WERI-Rb-1 (cell line): Measurements from ENCODE around the gene OTOS.
A peak's percentile ranks its signal among the peaks of the same experiment; 100 is the strongest.

Experiments
- DNase-seq: peaks from one replicate; pipeline ENCODE4 v3.0.0-alpha.2; 2020
- H3K27ac ChIP-seq: fragments of 250-450 bp; sonication (Bioruptor Pico); 2 replicates; pipeline ENCODE4 v1.5.1; 2020; ENCODE audit warnings: mild to moderate bottlenecking, moderate library complexity
- H3K27me3 ChIP-seq: fragments of 250-450 bp; sonication (Bioruptor Pico); 2 replicates; pipeline ENCODE4 v1.5.1; 2021; ENCODE audit warnings: mild to moderate bottlenecking, low read depth, moderate library complexity; ENCODE audit not compliant: insufficient read depth, severe bottlenecking
- H3K36me3 ChIP-seq: fragments of 250-450 bp; sonication (Bioruptor Pico); 2 replicates; pipeline ENCODE4 v1.5.1; 2020; ENCODE audit warnings: mild to moderate bottlenecking, moderate library complexity
- H3K4me3 ChIP-seq: 2 replicates; pipeline ENCODE4 v1.5.1; 2011; ENCODE audit warnings: low read depth, mild to moderate bottlenecking, control low read depth, low read length
- H3K9me3 ChIP-seq: fragments of 250-450 bp; sonication (Bioruptor Pico); 2 replicates; pipeline ENCODE4 v1.5.1; 2021; ENCODE audit warnings: mild to moderate bottlenecking, moderate library complexity; ENCODE audit not compliant: severe bottlenecking
- TF ChIP-seq, protein P1 (sequence below): IDR thresholded peaks from 2 replicates; pipeline ENCODE4 v1.5.1; 2011; ENCODE audit warnings: low read depth, mild to moderate bottlenecking, control low read depth, inconsistent platforms, low read length

Gene OTOS

DNA sequence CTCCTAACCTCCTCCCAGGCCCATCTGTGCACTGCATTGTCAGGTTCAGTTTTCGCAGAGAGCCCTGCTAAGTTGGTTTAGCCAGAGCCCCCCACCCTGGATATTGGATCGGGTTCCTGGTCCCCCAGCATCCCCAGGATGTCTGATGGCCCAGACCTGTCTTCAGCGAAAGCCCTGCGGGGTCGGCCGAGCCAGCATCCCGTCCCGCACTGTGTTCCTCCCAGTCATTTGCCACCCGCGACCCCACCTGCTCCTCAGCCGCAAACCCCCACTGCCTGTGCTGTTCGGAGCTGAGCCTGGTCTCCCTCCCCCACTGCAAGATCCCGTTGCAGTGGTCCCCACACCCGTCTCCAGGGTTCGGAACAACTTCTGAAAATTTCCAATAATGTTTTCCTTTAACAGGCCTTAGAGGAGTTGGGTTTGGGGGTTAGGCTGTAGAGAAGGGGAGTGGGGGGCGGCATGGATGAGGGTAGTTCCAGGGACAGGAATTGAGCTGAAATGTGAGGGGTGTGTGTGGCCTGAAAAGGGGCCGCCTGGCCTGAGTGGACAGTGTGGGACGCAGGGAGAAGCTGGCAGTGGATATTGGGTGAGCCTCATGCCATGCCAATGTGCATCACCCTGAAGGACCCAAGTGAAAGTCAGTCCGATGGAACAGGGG is 2.7 kb downstream of the OTOS start:
- no peak overlapping the region for H3K27ac ChIP-seq
- peaks cover 11% of the 10 kb centered on the region for H3K36me3 ChIP-seq
- H3K4me3 ChIP-seq = no peak overlapping the region
- H3K27me3 ChIP-seq = peaks cover 23% of the 10 kb centered on the region
- DNase-seq = no peak
- H3K9me3 ChIP-seq = no peaks in the 10 kb centered on the region
- TF ChIP-seq, protein P1, sequence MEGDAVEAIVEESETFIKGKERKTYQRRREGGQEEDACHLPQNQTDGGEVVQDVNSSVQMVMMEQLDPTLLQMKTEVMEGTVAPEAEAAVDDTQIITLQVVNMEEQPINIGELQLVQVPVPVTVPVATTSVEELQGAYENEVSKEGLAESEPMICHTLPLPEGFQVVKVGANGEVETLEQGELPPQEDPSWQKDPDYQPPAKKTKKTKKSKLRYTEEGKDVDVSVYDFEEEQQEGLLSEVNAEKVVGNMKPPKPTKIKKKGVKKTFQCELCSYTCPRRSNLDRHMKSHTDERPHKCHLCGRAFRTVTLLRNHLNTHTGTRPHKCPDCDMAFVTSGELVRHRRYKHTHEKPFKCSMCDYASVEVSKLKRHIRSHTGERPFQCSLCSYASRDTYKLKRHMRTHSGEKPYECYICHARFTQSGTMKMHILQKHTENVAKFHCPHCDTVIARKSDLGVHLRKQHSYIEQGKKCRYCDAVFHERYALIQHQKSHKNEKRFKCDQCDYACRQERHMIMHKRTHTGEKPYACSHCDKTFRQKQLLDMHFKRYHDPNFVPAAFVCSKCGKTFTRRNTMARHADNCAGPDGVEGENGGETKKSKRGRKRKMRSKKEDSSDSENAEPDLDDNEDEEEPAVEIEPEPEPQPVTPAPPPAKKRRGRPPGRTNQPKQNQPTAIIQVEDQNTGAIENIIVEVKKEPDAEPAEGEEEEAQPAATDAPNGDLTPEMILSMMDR = no peak

DNA sequence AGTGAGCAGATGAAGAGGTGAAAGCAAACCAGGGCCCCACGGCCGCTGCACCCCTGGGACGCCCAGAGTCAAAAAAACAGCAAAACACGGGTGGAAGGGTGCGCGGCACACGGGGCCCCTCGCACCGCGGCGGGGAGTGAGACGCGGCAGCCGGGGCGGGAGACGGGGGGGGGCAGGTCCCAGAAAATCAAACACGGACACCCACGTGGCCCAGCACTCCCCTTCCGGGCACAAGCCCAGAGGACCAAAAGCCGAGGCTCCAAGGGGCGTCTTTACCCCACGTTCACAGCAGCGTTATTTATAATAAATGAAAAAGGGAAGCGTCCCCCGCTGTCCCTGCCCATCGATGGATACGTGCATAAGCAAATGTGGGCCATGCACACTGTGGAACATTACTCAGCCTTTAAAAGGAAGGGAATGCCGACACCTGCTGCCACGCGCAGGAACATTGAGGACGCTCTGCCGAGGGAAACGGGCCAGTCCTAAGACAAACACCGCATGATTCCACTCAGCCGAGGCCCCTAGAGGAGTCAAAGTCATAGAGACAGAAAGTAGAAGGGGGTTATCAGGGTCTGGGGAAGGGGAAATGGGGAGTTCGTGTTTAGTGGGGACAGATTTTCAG is 3.7 kb downstream of the OTOS start:
- Histone ChIP-seq H3K27ac (peak overlapping the region; percentile 81; the same call in 1 of the 2 replicates), H3K9me3 (no peaks in the 10 kb centered on the region), H3K27me3 (peaks cover 17% of the 10 kb centered on the region), H3K36me3 (peaks cover 21% of the 10 kb centered on the region), H3K4me3 (peak overlapping the region; percentile 78)
- DNase-seq = no peak
- TF ChIP-seq, protein P1 = no peak

DNA sequence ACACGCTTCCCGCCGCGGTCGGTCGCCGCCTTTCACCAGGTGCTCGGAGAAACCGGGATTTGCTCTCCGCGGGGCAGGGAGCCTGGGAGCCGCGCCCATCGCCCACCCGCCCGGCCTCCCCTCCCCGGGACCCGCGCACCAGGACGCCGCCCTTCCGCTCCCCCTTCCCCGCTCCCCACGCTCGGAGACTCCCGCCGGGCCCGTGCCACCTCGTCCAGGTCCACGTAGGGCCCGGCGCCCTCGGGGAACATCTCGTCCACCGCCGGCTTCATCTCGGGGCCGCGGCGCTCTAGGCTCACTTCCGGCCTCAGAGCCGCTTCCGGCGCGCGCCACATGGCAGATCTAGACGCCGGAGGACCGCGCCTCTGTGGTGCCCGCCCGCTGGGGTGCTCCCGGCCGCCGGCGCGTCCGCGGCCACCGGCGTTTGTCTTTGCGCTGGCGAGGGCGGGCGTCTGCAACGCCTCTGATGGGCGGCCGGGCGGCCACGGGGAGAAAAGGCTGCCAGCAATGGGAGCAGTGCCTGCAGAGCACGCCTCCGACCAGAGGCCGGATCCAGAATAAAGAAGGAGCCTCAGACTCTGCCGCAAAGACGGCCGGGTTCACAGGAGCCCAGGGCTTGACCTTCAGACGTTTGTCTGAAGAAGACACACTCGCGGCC is 4.3 kb downstream of the OTOS start, which contains the start of gene COPS9:
Gene COPS9 (minus strand): TSS at position 293 of the 658 bp plus-strand sequence. CDS start 21 bp downstream, at position 272.
- H3K27ac ChIP-seq = peak within 1 kb of the TSS; percentile 81

DNA sequence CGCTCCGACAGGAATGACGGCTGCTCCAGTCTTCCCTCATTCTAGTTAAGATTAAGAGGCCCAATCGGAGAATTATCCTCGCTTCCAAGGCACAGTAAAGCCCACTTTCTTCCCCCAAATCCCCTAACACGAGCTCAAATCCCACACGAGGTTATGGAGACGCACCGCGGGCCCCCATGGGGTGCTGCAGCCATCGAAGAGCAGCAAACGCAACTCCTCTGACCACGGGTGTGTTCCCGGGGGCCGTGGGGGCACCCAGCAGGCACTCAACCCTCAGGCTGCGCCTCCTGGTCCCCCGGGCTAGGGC is 4.8 kb downstream of the OTOS start:
- no peaks in the 10 kb centered on the region for H3K9me3 ChIP-seq
- H3K36me3 ChIP-seq = peaks cover 32% of the 10 kb centered on the region
- peak overlapping the region; percentile 78 for H3K4me3 ChIP-seq
- H3K27me3 ChIP-seq = peaks cover 6% of the 10 kb centered on the region
- DNase-seq = no peak
- TF ChIP-seq, protein P1 = no peak
- peak overlapping the region; percentile 81 for H3K27ac ChIP-seq

More for the DNA sequence above, 4.3 kb downstream of the OTOS start, which contains the start of gene COPS9:
- H3K27me3 ChIP-seq = peaks cover 11% of the 10 kb centered on the region
- DNase-seq = peak; percentile 89
- H3K4me3 ChIP-seq = peak within 1 kb of the TSS; percentile 78
- no peaks in the 10 kb centered on the region for H3K9me3 ChIP-seq
- peaks cover 27% of the 10 kb centered on the region for H3K36me3 ChIP-seq
- TF ChIP-seq, protein P1 = no peak

GRCh38 chr2:240134956-240135520 is 5.4 kb downstream of the OTOS start:
- DNase-seq = no peak
- Histone ChIP-seq H3K4me3 (peak overlapping the region; percentile 78), H3K9me3 (no peaks in the 10 kb centered on the region), H3K27ac (peak overlapping the region; percentile 81; the same call in 1 of the 2 replicates), H3K27me3 (no peaks in the 10 kb centered on the region), H3K36me3 (peaks cover 38% of the 10 kb centered on the region)
- TF ChIP-seq, protein P1 = no peak
